Muscle of back (tissue), 11 donors: ENCODE measurements around the gene ANGPTL2. TPM values are rescaled to one million over a fixed set of nuclear protein-coding genes. Genes with fewer than 3 reads are reported as not detected.
A peak's percentile ranks its signal among the peaks of the same experiment; 100 is the strongest.

Source experiments
- DNase-seq, 3 donors: peaks; one replicate each; pipeline versions ENCODE4 v3.0.0 to v3.0.0-alpha.2; 2013
- polyA plus RNA-seq, 10 donors: library from polyadenylated mRNA; unstranded; fragments of 120-200 nt; gene quantifications; one replicate each; pipeline ENCODE4 v1.2.1, GENCODE V29; 2013; ENCODE audit not compliant: insufficient read length in 10 of 10

The ANGPTL2 gene
- polyA plus RNA-seq, 10 donors = 50.0 to 151 (median 85.5) TPM

- no peak for DNase-seq
These were observed 16.0 kb upstream of the ANGPTL2 start for GRCh38 chr9:127138444-127138843.

GRCh38 chr9:127137640-127138360 lies 15.4 kb upstream of the ANGPTL2 start:
- DNase-seq = no peak

DNA sequence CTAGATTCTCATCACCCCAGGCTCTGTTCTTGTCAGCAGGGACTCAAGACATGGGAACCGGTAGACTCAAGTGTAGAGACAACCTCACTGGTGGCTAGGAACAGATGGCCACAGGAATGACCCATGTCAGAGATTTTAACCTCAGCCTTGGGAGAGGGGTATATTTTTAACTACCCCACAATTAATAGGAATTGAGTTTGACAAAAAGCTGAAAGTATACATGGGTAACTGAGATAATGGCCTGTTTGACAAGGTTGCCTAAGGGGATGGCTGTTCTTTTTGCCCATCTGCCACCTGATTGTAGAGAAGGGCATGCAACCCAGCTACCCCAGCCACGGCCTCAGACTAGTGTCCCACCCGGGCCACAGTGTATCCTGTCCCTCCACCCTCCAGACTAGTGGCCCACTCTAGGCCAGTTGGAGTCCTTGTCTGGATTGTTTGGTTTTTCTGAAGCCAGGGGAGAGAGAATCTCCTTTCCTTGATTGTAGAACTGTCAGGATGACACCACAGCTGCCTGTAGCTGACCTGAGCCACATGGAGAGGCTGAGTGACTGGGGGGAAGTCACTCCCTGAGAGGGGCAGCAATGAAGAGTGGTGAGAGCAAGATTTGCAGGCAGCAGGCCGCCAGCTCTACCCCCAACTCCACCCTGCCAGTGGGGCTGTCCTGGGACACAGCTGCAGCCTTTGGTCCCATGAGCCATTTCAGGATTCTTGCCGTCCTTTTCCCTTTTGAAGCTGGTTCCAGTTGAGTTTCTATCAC lies 14.6 kb upstream of the ANGPTL2 start:
- DNase-seq = peak in 1 of 3 donors; percentile 12

- peak in 1 of 3 donors; percentile 8 for DNase-seq
These were observed 13.8 kb upstream of the ANGPTL2 start for GRCh38 chr9:127136081-127136879.

GRCh38 chr9:127135056-127135745 lies 12.8 kb upstream of the ANGPTL2 start:
- peak in 1 of 3 donors; percentile 26 for DNase-seq

GRCh38 chr9:127133739-127134167 lies 11.3 kb upstream of the ANGPTL2 start:
- peak; percentile 81 to 96 (median 88) for DNase-seq

- peak in 1 of 3 donors; percentile 82 for DNase-seq
These were observed 10.6 kb upstream of the ANGPTL2 start for GRCh38 chr9:127132921-127133647.

DNA sequence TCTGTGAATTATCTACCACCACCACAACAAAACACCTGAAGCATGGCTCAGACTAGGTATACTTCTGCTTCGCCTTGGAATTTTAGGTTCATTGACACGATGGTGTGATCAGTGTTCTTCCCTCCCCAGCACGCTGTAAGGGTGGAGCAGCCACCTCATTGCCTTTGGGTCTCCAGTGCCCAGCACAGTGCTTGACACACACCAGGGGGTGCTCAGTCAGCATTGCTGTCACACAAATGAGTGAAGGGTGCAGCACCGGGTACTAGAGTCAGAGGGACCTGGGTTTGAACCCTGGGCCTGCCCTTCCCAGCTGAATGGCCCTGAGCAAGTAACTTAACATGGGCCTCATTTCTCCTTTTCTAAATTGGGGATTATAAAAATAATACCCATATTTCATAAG lies 9.9 kb upstream of the ANGPTL2 start:
- peak in 1 of 3 donors; percentile 8 for DNase-seq

GRCh38 chr9:127131871-127132270 lies 9.4 kb upstream of the ANGPTL2 start:
- DNase-seq = peak in 1 of 3 donors; percentile 33

- peak in 2 of 3 donors; percentile 79 to 85 for DNase-seq
These were observed 8.5 kb upstream of the ANGPTL2 start for GRCh38 chr9:127130661-127131538.

- DNase-seq = peak in 1 of 3 donors; percentile 4
These were observed 7.8 kb upstream of the ANGPTL2 start for GRCh38 chr9:127130235-127130634.

GRCh38 chr9:127129718-127130085 lies 7.3 kb upstream of the ANGPTL2 start:
- no peak for DNase-seq

GRCh38 chr9:127129073-127129717 lies 6.8 kb upstream of the ANGPTL2 start:
- DNase-seq = no peak

GRCh38 chr9:127128341-127129072 lies 6.1 kb upstream of the ANGPTL2 start:
- DNase-seq = peak; percentile 76 to 84 (median 78)

DNA sequence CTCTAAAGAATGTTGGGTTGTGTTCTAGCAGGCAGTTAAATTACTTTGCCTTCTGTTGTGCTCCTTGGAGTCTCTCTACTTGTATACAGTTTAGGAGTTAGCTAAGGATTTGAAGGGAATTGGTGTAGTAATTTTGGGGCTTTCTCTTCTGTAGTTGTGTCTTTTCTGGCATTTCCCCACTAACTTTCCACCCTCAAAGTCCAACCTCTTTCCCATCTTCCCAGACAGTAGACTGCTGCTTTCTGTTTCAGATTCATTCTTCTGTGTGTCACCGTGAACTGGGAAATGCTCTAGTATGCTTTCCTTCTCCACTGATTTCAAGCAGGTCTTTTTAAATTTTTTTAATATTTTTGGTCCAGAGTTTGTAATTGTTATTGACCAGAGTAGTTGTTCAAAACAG lies 4.5 kb upstream of the ANGPTL2 start:
- DNase-seq = no peak

DNA sequence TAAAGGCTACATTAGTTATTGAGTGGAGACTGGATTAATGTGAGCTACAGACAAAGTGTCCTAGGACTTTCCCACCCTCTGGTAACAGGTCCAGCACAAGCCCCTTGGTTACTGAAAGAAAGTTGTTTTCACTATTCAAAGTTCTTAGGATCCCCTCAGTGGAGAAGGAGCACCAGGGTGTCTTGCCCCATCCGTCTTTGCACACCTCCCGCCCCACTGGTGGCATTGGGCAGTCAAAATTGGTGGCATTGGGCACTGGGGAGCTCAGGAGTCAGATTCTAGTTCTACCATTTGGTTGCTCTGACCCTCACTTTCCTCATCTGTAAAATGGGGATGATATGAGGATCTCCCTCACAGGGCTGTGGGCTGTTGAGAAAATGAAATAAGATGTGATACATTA lies 2.4 kb upstream of the ANGPTL2 start:
- DNase-seq = no peak

DNA sequence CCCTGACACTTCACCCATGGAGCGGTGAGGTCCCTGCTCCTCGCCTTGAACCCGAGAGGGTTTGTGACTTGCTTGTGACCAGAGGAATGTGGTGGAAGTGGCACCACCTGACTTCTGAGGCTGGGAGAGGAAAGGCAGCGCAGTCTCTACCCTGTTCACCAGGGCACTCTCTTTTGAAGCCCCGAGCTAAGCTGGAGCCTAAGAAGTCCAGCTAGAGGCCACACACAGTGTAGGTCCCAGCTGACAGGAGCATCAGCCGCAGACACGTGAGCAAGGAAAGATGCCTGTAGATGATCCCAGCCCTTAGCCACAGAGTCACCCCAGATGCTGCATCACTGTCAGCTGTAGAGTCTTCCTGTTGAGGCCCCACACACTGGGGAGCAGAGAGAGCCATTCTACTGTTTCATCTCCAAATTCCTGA lies 1.7 kb upstream of the ANGPTL2 start:
- peak in 1 of 3 donors; percentile 67 for DNase-seq

DNA sequence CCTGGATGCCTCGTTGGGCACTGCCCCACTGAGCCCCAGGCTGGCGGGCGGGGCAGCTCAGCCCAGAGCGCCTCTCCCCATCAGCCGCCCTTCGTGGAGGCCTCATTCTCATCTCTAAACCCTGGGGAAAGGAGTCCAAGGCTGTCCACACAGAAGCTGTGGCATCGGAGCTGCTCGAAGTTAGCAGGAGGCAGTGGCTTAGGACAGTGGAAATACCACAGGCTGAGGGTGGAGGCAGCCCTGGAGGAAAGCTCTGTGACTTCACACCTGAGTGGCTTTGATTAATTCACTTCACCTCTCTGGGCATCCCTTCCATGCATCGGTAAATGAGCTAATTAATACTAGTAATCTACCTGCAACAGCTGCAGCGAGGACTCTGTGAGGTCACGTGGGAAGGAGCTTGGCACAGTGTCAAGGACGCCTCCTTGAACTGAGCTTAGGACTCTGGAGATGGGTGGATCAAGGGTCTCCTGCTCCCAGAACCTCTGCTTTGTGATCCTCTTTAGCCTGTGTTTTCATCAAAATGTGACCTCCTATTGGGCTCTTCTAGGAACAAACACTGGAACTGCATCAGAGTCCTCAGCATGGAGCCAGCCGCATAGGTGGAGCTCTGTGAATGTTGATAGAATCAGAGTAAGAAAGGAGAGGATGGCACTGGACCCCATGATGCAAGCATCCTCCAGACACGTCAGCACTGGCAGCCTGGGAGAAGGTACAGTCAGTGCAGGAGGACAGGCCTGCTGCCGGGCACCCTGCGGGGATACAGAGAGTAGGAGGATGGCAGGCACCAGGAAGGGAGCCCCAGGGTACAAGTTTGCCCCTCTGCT lies 842 bp upstream of the ANGPTL2 start:
- peak in 1 of 3 donors; percentile 62 for DNase-seq
